ENCODE data around the gene GALK1.

- TF ChIP-seq CTCF (IDR thresholded peaks at IDR 0.05) (no peak), POLR2A (IDR thresholded peaks at IDR 0.05) (no peak)
Observed at GRCh38 chr17:75757086-75757681, 7.8 kb downstream of the GALK1 start.
